ENCODE results near the gene HUNK.
A peak's percentile ranks its signal among the peaks of the same experiment; 100 is the strongest.

The HUNK gene

DNA sequence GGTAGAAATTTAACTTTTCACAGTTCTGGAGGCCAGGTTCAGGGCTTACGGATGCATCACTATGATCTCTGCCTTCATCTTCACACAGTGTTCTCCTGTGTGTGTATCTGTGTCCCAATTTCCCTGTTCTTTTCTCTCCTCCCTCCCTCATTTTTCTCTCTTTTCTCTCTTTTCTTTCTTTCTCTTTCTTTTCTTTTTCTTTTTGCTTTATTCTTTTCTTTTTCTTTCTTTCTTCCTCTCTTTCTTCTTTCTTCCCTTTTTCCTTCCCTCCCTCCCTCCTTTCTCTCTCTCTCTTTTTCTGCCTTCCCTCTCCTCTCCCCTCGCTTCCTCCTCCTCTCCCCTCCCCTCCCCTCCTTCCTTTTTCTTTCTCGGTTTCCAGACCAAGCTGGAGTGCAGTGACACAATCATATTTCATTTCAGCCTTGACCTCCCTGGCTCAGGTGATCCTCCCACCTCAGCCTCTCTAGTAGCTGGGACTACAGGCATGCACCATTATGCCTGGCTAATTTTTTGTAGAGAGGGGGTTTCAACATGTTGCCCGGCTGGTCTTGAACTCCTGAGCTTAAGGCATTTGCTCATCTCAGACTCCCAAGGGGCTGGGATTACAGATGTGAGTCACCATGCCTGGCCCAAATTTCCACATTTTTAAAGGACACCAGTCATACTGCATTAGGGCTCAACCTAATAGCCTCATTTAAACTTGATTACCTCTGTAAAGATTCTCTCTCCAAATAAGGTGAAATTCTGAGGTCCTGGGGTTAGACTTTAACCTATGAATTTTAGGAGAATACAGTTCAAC lies 115.9 kb downstream of the HUNK start:
- TF ChIP-seq, protein P1, sequence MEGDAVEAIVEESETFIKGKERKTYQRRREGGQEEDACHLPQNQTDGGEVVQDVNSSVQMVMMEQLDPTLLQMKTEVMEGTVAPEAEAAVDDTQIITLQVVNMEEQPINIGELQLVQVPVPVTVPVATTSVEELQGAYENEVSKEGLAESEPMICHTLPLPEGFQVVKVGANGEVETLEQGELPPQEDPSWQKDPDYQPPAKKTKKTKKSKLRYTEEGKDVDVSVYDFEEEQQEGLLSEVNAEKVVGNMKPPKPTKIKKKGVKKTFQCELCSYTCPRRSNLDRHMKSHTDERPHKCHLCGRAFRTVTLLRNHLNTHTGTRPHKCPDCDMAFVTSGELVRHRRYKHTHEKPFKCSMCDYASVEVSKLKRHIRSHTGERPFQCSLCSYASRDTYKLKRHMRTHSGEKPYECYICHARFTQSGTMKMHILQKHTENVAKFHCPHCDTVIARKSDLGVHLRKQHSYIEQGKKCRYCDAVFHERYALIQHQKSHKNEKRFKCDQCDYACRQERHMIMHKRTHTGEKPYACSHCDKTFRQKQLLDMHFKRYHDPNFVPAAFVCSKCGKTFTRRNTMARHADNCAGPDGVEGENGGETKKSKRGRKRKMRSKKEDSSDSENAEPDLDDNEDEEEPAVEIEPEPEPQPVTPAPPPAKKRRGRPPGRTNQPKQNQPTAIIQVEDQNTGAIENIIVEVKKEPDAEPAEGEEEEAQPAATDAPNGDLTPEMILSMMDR (IDR thresholded peaks at IDR 0.05; ENCODE audit: low read depth, low read length) = no peak
- DNase-seq (ENCODE audit: low read depth in 2 of 2) = peak in 1 of 2 donors; percentile 4

GRCh38 chr21:31991356-31992331 lies 118.8 kb downstream of the HUNK start:
- DNase-seq (ENCODE audit: low read depth in 2 of 2) = no peak
- no peak overlapping the region for H3K4me3 ChIP-seq (replicated peaks in 1 of 2; ENCODE audit: low read depth in 2 of 2, low read length in 2 of 2)
- TF ChIP-seq, protein P1 (IDR thresholded peaks at IDR 0.05; ENCODE audit: low read depth, low read length) = no peak

More for the DNA sequence above, 115.9 kb downstream of the HUNK start:
- H3K4me3 ChIP-seq (replicated peaks in 1 of 2; ENCODE audit: low read depth in 2 of 2, low read length in 2 of 2) = no peak overlapping the region

DNA sequence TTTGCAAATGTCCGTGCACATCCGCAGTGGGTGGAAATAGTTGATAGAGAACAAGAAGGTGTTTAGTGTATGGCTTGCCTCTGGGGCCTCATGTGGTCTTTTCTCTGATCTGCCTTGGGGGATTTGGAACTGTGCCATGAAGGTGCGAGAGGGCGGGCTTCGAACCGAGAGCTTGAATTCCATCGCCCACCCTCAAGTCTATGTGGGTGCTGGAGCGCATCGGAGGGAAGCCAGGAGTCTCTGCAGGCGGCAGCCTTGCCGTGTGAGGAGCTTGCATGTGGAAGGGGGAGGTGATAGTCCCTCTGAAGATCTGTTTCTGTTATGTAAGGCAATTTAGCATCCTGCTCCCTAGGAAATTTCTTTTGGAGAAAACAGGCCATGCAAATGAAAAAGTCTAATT lies 119.6 kb downstream of the HUNK start:
- TF ChIP-seq, protein P1 (IDR thresholded peaks at IDR 0.05; ENCODE audit: low read depth, low read length) = no peak
- no peak for DNase-seq (ENCODE audit: low read depth in 2 of 2)
- no peak overlapping the region for H3K4me3 ChIP-seq (replicated peaks in 1 of 2; ENCODE audit: low read depth in 2 of 2, low read length in 2 of 2)

- no peak overlapping the region for H3K4me3 ChIP-seq (replicated peaks in 1 of 2; ENCODE audit: low read depth in 2 of 2, low read length in 2 of 2)
- DNase-seq (ENCODE audit: low read depth in 2 of 2) = no peak
- TF ChIP-seq, protein P1 (IDR thresholded peaks at IDR 0.05; ENCODE audit: low read depth, low read length) = no peak
Measured at GRCh38 chr21:31993826-31994825, 121.3 kb downstream of the HUNK start.

- TF ChIP-seq, protein P1 (IDR thresholded peaks at IDR 0.05; ENCODE audit: low read depth, low read length) = no peak
- H3K4me3 ChIP-seq (replicated peaks in 1 of 2; ENCODE audit: low read depth in 2 of 2, low read length in 2 of 2) = no peak overlapping the region
- no peak for DNase-seq (ENCODE audit: low read depth in 2 of 2)
Measured at GRCh38 chr21:31997191-31997590, 124.4 kb downstream of the HUNK start.
